GM12874 (cell line): ENCODE results near the gene OR1E2.

ENCODE experiments used
- CTCF ChIP-seq: IDR thresholded peaks from 2 replicates; pipeline ENCODE4 v1.5.1; 2011; ENCODE audit warnings: low read depth, mild to moderate bottlenecking, control low read depth, low read length, moderate library complexity; ENCODE audit not compliant: insufficient read depth

OR1E2 gene

GRCh38 chr17:3411070-3411469, 22.6 kb downstream of the OR1E2 start, which contains the start of gene OR3A3:
TSS of gene OR3A3 (plus strand) at chr17:3411370.
- TF ChIP-seq CTCF: no peak

GRCh38 chr17:3401786-3402185, 31.9 kb downstream of the OR1E2 start:
- TF ChIP-seq CTCF: no peak

- no peak for TF ChIP-seq CTCF
Measured at GRCh38 chr17:3400055-3400454, 33.6 kb downstream of the OR1E2 start.

GRCh38 chr17:3398310-3398709, 35.3 kb downstream of the OR1E2 start, which contains the start of gene OR1E1:
TSS of gene OR1E1 (minus strand) at chr17:3398410. CDS start at chr17:3398410, 0 bp downstream.
- TF ChIP-seq CTCF: no peak

- TF ChIP-seq CTCF: no peak
Measured at GRCh38 chr17:3389791-3390190, 43.9 kb downstream of the OR1E2 start.

- no peak for TF ChIP-seq CTCF
Measured at GRCh38 chr17:3385869-3386816, 47.5 kb downstream of the OR1E2 start, which contains the start of gene OR3A2. TSS of gene OR3A2 (minus strand) at chr17:3386308.
